GM12878 (cell line): Measurements from ENCODE around the gene RAD51B. TPM values are rescaled to one million over a fixed set of nuclear protein-coding genes. Genes with fewer than 3 reads are reported as not detected.

Experiments
- ATAC-seq: fragments of 200-7000 bp; cut with Tn5 transposase; 3 replicates; pipeline ENCODE4 v1.9.1; 2020; ENCODE audit warnings: mild to moderate bottlenecking, moderate library complexity
- BruUV-seq: library from RNA; stranded (reverse); fragments of 400-500 nt; replicated peaks from 2 replicates; lab custom pipeline; 2021; lab: Mats Ljungman, UMichigan
- CTCF ChIA-PET: fragments of 300-600 bp; sonication (Branson Sonifier 250); formaldehyde crosslinking; extraction: SDS; loops from one replicate; lab custom pipeline; 2021; ENCODE audit warnings: inconsistent platforms; lab: Yijun Ruan, JAX
- POLR2A ChIA-PET: fragments of 350-600 bp; formaldehyde crosslinking; extraction: SDS; loops from one replicate; lab custom pipeline; 2021; ENCODE audit warnings: inconsistent platforms; lab: Charles Lee
- RAD21 ChIA-PET: fragments of 300-600 bp; sonication (Branson Sonifier 250); formaldehyde crosslinking; loops from one replicate; lab custom pipeline; 2023; ENCODE audit warnings: antibody characterized with exemption; ENCODE audit not compliant: unreplicated experiment; lab: Charles Lee
- SMC1A ChIA-PET: fragments of 300-600 bp; sonication (Branson Sonifier 250); formaldehyde crosslinking; loops from one replicate; lab custom pipeline; 2023; ENCODE audit not compliant: unreplicated experiment, uncharacterized antibody; lab: Charles Lee
- DNase-seq: peaks from one replicate; pipeline ENCODE4 v3.0.0-alpha.2; 2011; ENCODE audit warnings: low read depth, low spot score
- FAIRE-seq: peaks from 3 replicates; lab custom pipeline; 2011; peaks lifted over from hg19 to GRCh38; lab: Jason Lieb, UNC
- H2AFZ ChIP-seq: 2 replicates; pipeline ENCODE4 v1.6.0; 2011; ENCODE audit warnings: low read depth, low read length, control low read depth; ENCODE audit not compliant: control insufficient read depth
- H3K27ac ChIP-seq: 2 replicates; pipeline ENCODE4 v1.5.1; 2011; ENCODE audit warnings: control low read depth; ENCODE audit not compliant: control insufficient read depth, insufficient read depth
- H3K27me3 ChIP-seq, 2 experiments: replicated peaks in 1 of 2; 2 replicates each; pipeline versions ENCODE4 v1.6.0 to v1.6.1; 2011; ENCODE audit warnings: low read length in 1 of 2; ENCODE audit not compliant: control insufficient read depth in 2 of 2, insufficient read depth in 2 of 2
- H3K36me3 ChIP-seq, 2 experiments: 2 replicates each; pipeline ENCODE4 v1.5.1; 2011; ENCODE audit warnings: low read length in 1 of 2; ENCODE audit not compliant: control insufficient read depth in 2 of 2, insufficient read depth in 2 of 2
- H3K4me1 ChIP-seq: 2 replicates; pipeline ENCODE4 v1.6.1; 2011; ENCODE audit warnings: mild to moderate bottlenecking, low read length, moderate library complexity, mixed read lengths; ENCODE audit not compliant: control insufficient read depth, insufficient read depth
- H3K4me2 ChIP-seq: 2 replicates; pipeline ENCODE4 v1.6.0; 2011; ENCODE audit warnings: control low read depth; ENCODE audit not compliant: control insufficient read depth, insufficient read depth
- H3K4me3 ChIP-seq: fragments of 200-600 bp; sonication (generic); 2 replicates; pipeline ENCODE4 v1.5.1; 2016
- H3K79me2 ChIP-seq: 2 replicates; pipeline ENCODE4 v1.6.0; 2011; ENCODE audit warnings: low read length; ENCODE audit not compliant: control insufficient read depth, insufficient read depth
- H3K9ac ChIP-seq: 2 replicates; pipeline ENCODE4 v1.8.0; 2011; ENCODE audit warnings: low read length, control low read depth, mixed read lengths; ENCODE audit not compliant: control insufficient read depth, insufficient read depth
- H3K9me3 ChIP-seq: replicated peaks from 3 replicates; pipeline ENCODE4 v1.5.1; 2011; ENCODE audit warnings: mild to moderate bottlenecking, low read length; ENCODE audit not compliant: control insufficient read depth, insufficient read depth
- H4K20me1 ChIP-seq: 2 replicates; pipeline ENCODE4 v1.6.0; 2011; ENCODE audit not compliant: control insufficient read depth, insufficient read depth
- ASH2L ChIP-seq: fragments of 300-600, 200-600 bp; sonication (generic); IDR thresholded peaks from 2 replicates; pipeline ENCODE4 v1.6.1; 2017; ENCODE audit warnings: low read depth, mild to moderate bottlenecking, borderline replicate concordance
- CBFB ChIP-seq: IDR thresholded peaks from 2 replicates; pipeline ENCODE4 v1.6.1; 2016; ENCODE audit warnings: antibody characterized with exemption, low read depth
- CEBPB ChIP-seq, 2 experiments: fragments of 150-350 bp in 1 of 2; IDR thresholded peaks; 2 replicates each; pipeline ENCODE4 v1.6.1; 2012 to 2014; ENCODE audit warnings: low read depth in 2 of 2, low read length in 2 of 2, borderline replicate concordance in 1 of 2, inconsistent platforms in 1 of 2
- DPF2 ChIP-seq: fragments of 450-650 bp; IDR thresholded peaks from 2 replicates; pipeline ENCODE4 v1.6.1; 2017; ENCODE audit warnings: mild to moderate bottlenecking
- HDGF ChIP-seq: fragments of 450-650 bp; IDR thresholded peaks from 2 replicates; pipeline ENCODE4 v1.6.1; 2016; ENCODE audit warnings: antibody characterized with exemption
- LARP7 ChIP-seq: fragments of 450-650 bp; IDR thresholded peaks from 2 replicates; pipeline ENCODE4 v1.6.1; 2017; ENCODE audit warnings: mild to moderate bottlenecking
- MYB ChIP-seq: fragments of 150-350 bp; IDR thresholded peaks from 2 replicates; pipeline ENCODE4 v1.6.1; 2014; ENCODE audit warnings: mild to moderate bottlenecking, low read depth, low read length, borderline replicate concordance
- NRF1 ChIP-seq: conservative IDR thresholded peaks from 2 replicates; pipeline ENCODE4 v1.6.1; 2011; ENCODE audit warnings: mild to moderate bottlenecking, low read depth, low read length, improper control_type of control experiment
- RAD51 ChIP-seq: fragments of 450-650 bp; IDR thresholded peaks from 2 replicates; pipeline ENCODE4 v1.6.1; 2016; ENCODE audit warnings: moderate library complexity, mild to moderate bottlenecking, inconsistent platforms
- RB1 ChIP-seq: fragments of 450-650 bp; formaldehyde crosslinking; IDR thresholded peaks from 2 replicates; pipeline ENCODE4 v1.6.1; 2017; ENCODE audit warnings: mild to moderate bottlenecking, borderline replicate concordance
- RCOR1 ChIP-seq: conservative IDR thresholded peaks from 2 replicates; pipeline ENCODE4 v1.6.1; 2012; ENCODE audit warnings: low read depth, low read length, improper control_type of control experiment
- RELA ChIP-seq: fragments of 450-650 bp; IDR thresholded peaks from 2 replicates; pipeline ENCODE4 v1.8.0; 2014; ENCODE audit warnings: borderline replicate concordance; ENCODE audit not compliant: partially characterized antibody
- SIX5 ChIP-seq: IDR thresholded peaks from 2 replicates; pipeline ENCODE4 v1.6.1; 2011; ENCODE audit warnings: mild to moderate bottlenecking, low read depth, low read length, moderate library complexity; ENCODE audit not compliant: severe bottlenecking
- TARDBP ChIP-seq: IDR thresholded peaks from 2 replicates; pipeline ENCODE4 v1.6.1; 2016; ENCODE audit warnings: borderline replicate concordance
- ZBED1 ChIP-seq: IDR thresholded peaks from 2 replicates; pipeline ENCODE4 v1.6.1; 2016; ENCODE audit warnings: borderline replicate concordance
- ZSCAN29 ChIP-seq: fragments of 450-650 bp; IDR thresholded peaks from 2 replicates; pipeline ENCODE4 v1.6.1; 2017; ENCODE audit warnings: mild to moderate bottlenecking, moderate library complexity
- WGBS: methylation state at CpG from one replicate; pipeline ENCODE4 v1.1.6; 2016; ENCODE audit warnings: low lambda C conversion rate; ENCODE audit not compliant: insufficient replicate concordance, insufficient coverage; ENCODE audit errors: missing lambda C conversion rate; 5-methylcytosine and 5-hydroxymethylcytosine counted together
- in situ Hi-C: fragments of 300-500 bp; cut with MboI; formaldehyde crosslinking; loops from 9 replicates; pipeline ENCODE4 v1.14.3; 2018; ENCODE audit warnings: mixed read lengths
- intact Hi-C: fragments of 100-400 bp; cut with micrococcal nuclease; formaldehyde crosslinking; loops from one replicate; pipeline ENCODE4 v1.14.2; 2022; ENCODE audit not compliant: unreplicated experiment
- polyA plus RNA-seq, 11 experiments: library from polyadenylated mRNA; depleted of rRNA in 4 of 11; unstranded in 6 of 11; stranded (reverse) in 5 of 11; fragments of >200 nt; fragmentation: Nextera tagmentation in 4 of 11; fragmentation: Illumina TruSeq in 1 of 11; extraction: Ambion mirVana in 4 of 11; extraction: Trizol in 1 of 11; gene quantifications; 1 replicate in 1 of 11; 2 replicates in 10 of 11; pipeline versions ENCODE4 v1.2.1 to v1.2.3, GENCODE V29; 2011 to 2016; ENCODE audit warnings: inconsistent platforms in 2 of 11, missing spikeins in 2 of 11, low read depth in 1 of 11
- total RNA-seq, 4 experiments: library from RNA; depleted of rRNA in 3 of 4; stranded (reverse); fragments of >200 nt in 3 of 4; fragmentation: Illumina TruSeq in 1 of 4; extraction: Trizol in 1 of 4; gene quantifications; 2 replicates each; pipeline versions ENCODE4 v1.2.1 to v1.2.3, GENCODE V29; 2013 to 2021
- TF ChIP-seq, protein P1 (sequence below): IDR thresholded peaks from 2 replicates; pipeline ENCODE4 v1.6.1; 2012; ENCODE audit warnings: improper control_type of control experiment, low read depth, low read length; ENCODE audit not compliant: insufficient replicate concordance
- TF ChIP-seq, protein P2 (sequence below): fragments of 450-650 bp; IDR thresholded peaks from 2 replicates; pipeline ENCODE4 v1.6.1; 2016; ENCODE audit warnings: mild to moderate bottlenecking

RAD51B gene
- total and polyA plus RNA-seq, 10 of the 15 experiments (the other 5 are each of a cell fraction or from before 2014, with no cell fraction given): 9.8 to 26.8 (median 21.3) TPM

DNA sequence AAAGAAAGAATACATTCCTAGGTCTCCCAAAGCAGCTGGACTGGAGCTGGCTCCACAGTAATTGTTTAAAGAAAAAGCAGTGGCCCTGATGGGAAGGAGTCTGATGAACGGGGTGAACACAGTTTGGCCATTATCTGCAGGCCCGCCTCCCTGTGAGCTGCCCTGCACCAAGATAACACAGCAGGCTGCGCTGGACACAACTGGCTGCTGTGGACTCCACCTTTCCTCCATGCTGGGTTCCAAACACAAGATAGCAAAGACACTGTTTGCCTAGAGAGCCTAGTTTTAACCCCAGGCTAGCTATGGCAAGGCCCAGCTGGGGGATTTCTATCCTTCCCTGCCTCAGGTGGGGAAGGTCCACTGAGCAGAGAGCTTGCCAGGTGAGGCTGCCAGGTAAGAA lies 938.7 kb downstream of the RAD51B start (continued):
- TF ChIP-seq LARP7: no peak
- no peak for TF ChIP-seq SIX5
- TF ChIP-seq RCOR1: no peak
- TF ChIP-seq HDGF: no peak
- TF ChIP-seq CEBPB (IDR thresholded peaks at IDR 0.05; ENCODE audit: borderline replicate concordance in 1 of 2, low read depth in 2 of 2, low read length in 2 of 2): no peak
- no peak for TF ChIP-seq CBFB

DNA sequence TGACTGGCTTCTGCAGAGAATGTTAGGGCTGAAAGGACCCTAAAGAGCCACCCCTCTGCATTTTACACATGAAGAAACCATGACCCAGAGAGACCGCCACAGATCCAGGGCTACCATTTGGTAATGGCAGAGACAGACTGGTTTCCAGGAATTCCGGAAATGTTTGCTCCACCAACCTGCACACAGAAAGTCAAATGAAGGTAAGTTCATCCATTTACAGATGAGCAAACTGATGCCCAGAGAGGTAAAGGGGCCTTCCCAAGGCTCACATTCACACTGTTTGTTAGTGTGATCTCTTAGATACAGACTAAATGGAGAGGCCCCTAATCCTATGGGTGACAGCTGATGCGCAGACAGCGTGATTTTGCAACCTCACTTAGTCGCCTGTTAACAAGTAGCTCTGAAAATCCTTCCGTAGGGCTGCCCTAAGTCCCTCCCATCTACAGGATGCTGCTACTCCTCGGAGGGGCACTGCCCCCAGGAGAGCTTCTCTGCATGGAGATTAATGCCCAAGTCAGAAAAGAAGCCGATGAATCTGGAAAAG lies 939.5 kb downstream of the RAD51B start:
- FAIRE-seq (no peak), DNase-seq (no peak)
- H3K27me3 ChIP-seq: no peaks in the 10 kb centered on the region
- TF ChIP-seq RELA (no peak), DPF2 (no peak), RAD51 (no peak), ASH2L (no peak), ZSCAN29 (no peak), RB1 (no peak), TARDBP (no peak), MYB (no peak), ZBED1 (no peak), NRF1 (no peak)
- TF ChIP-seq, protein P1, sequence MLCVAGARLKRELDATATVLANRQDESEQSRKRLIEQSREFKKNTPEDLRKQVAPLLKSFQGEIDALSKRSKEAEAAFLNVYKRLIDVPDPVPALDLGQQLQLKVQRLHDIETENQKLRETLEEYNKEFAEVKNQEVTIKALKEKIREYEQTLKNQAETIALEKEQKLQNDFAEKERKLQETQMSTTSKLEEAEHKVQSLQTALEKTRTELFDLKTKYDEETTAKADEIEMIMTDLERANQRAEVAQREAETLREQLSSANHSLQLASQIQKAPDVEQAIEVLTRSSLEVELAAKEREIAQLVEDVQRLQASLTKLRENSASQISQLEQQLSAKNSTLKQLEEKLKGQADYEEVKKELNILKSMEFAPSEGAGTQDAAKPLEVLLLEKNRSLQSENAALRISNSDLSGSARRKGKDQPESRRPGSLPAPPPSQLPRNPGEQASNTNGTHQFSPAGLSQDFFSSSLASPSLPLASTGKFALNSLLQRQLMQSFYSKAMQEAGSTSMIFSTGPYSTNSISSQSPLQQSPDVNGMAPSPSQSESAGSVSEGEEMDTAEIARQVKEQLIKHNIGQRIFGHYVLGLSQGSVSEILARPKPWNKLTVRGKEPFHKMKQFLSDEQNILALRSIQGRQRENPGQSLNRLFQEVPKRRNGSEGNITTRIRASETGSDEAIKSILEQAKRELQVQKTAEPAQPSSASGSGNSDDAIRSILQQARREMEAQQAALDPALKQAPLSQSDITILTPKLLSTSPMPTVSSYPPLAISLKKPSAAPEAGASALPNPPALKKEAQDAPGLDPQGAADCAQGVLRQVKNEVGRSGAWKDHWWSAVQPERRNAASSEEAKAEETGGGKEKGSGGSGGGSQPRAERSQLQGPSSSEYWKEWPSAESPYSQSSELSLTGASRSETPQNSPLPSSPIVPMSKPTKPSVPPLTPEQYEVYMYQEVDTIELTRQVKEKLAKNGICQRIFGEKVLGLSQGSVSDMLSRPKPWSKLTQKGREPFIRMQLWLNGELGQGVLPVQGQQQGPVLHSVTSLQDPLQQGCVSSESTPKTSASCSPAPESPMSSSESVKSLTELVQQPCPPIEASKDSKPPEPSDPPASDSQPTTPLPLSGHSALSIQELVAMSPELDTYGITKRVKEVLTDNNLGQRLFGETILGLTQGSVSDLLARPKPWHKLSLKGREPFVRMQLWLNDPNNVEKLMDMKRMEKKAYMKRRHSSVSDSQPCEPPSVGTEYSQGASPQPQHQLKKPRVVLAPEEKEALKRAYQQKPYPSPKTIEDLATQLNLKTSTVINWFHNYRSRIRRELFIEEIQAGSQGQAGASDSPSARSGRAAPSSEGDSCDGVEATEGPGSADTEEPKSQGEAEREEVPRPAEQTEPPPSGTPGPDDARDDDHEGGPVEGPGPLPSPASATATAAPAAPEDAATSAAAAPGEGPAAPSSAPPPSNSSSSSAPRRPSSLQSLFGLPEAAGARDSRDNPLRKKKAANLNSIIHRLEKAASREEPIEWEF: no peak
- TF ChIP-seq, protein P2, sequence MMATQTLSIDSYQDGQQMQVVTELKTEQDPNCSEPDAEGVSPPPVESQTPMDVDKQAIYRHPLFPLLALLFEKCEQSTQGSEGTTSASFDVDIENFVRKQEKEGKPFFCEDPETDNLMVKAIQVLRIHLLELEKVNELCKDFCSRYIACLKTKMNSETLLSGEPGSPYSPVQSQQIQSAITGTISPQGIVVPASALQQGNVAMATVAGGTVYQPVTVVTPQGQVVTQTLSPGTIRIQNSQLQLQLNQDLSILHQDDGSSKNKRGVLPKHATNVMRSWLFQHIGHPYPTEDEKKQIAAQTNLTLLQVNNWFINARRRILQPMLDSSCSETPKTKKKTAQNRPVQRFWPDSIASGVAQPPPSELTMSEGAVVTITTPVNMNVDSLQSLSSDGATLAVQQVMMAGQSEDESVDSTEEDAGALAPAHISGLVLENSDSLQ: no peak

More for the DNA sequence above, 939.5 kb downstream of the RAD51B start:
- no peaks in the 10 kb centered on the region for H3K79me2 ChIP-seq
- WGBS: 82% methylated on average over 8 of the region's 8 CpGs
- ChIA-PET SMC1A (interaction anchor here (0.9 to 1.0 kb wide), 2 partner anchors 20 to 83 kb away, joined by 3 read pairs; no protein-coding TSS in a partner anchor), CTCF (interaction anchor here (0.6 to 1.5 kb wide), 2 partner anchors 31 to 562 kb away, joined by 3 read pairs; no protein-coding TSS in a partner anchor), POLR2A (no interaction called here), RAD21 (no interaction called here)
- in situ Hi-C loops (no loop called here), intact Hi-C loops (no loop called here)
- H3K27ac ChIP-seq: no peak overlapping the region
- H3K9ac ChIP-seq: no peak overlapping the region
- H3K4me2 ChIP-seq: no peak overlapping the region
- no peaks in the 10 kb centered on the region for H3K9me3 ChIP-seq
- H3K4me3 ChIP-seq: no peak overlapping the region
- BruUV-seq: no TSS peak
- no peaks in the 10 kb centered on the region for H4K20me1 ChIP-seq
- no peaks in the 10 kb centered on the region for H3K4me1 ChIP-seq
- no peaks in the 10 kb centered on the region for H3K36me3 ChIP-seq
- H2AFZ ChIP-seq: no peak overlapping the region
- no peak for ATAC-seq
